Fibroblast of lung (primary cell): ENCODE measurements around the gene MPDZ.

Experiments used
- EZH2 ChIP-seq: IDR thresholded peaks from 2 replicates; pipeline ENCODE4 v1.5.1; 2012; ENCODE audit warnings: low read length, control low read depth, mild to moderate bottlenecking; ENCODE audit errors: missing control alignments
- TF ChIP-seq, protein P1 (sequence below), 2 donors: IDR thresholded peaks in 1 of 2; conservative IDR thresholded peaks in 1 of 2; 1 replicate in 1 of 2; 2 replicates in 1 of 2; pipeline ENCODE4 v1.5.1; 2011 to 2012; ENCODE audit warnings: low read length in 2 of 2, control low read depth in 1 of 2, inconsistent platforms in 1 of 2, low read depth in 1 of 2, mild to moderate bottlenecking in 1 of 2

DNA sequence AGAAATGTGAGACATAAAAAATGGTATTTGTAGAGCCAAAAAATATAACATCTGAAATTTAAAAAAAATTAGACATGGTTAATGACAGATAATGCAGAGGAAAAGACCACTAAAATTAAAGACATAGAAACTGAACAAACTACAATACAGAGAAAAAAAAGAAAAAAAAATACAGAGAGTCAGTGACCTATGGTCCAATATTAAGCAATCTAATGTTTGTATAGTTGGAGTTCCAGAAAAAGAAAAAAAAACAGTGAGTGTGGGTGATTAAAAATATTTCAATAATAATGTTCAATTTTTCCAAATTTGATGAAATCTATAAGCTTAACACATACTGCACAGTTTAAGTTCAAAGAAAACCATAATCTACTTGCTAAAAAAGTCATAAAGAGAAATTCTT, 207.6 kb downstream of the MPDZ start:
- TF ChIP-seq, protein P1, sequence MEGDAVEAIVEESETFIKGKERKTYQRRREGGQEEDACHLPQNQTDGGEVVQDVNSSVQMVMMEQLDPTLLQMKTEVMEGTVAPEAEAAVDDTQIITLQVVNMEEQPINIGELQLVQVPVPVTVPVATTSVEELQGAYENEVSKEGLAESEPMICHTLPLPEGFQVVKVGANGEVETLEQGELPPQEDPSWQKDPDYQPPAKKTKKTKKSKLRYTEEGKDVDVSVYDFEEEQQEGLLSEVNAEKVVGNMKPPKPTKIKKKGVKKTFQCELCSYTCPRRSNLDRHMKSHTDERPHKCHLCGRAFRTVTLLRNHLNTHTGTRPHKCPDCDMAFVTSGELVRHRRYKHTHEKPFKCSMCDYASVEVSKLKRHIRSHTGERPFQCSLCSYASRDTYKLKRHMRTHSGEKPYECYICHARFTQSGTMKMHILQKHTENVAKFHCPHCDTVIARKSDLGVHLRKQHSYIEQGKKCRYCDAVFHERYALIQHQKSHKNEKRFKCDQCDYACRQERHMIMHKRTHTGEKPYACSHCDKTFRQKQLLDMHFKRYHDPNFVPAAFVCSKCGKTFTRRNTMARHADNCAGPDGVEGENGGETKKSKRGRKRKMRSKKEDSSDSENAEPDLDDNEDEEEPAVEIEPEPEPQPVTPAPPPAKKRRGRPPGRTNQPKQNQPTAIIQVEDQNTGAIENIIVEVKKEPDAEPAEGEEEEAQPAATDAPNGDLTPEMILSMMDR (conservative IDR thresholded peaks at IDR 0.05 in 1 of 2, IDR thresholded peaks at IDR 0.05 in 1 of 2; ENCODE audit: low read depth in 1 of 2, low read length in 2 of 2): no peak
- TF ChIP-seq EZH2: no peak
